Astrocyte (in vitro differentiated cells and primary cell): ENCODE measurements around the gene RBBP7. TPM values are rescaled to one million over a fixed set of nuclear protein-coding genes. Genes with fewer than 3 reads are reported as not detected.

Experiments
- DNase-seq: peaks from one replicate; pipeline ENCODE4 v3.0.0-alpha.2; 2010; ENCODE audit warnings: low read depth
- FAIRE-seq: peaks from 2 replicates; lab custom pipeline; 2011; peaks lifted over from hg19 to GRCh38; lab: Jason Lieb, UNC
- H2AFZ ChIP-seq: 2 replicates; pipeline ENCODE4 v1.6.0; 2012; ENCODE audit warnings: low read depth, low read length, inconsistent platforms
- H3K27ac ChIP-seq: 2 replicates; pipeline ENCODE4 v1.5.1; 2011; ENCODE audit warnings: low read depth, low read length, inconsistent platforms
- H3K27me3 ChIP-seq: 2 replicates; pipeline ENCODE4 v1.6.0; 2011; ENCODE audit warnings: low read length, inconsistent platforms; ENCODE audit not compliant: insufficient read depth
- H3K36me3 ChIP-seq: 2 replicates; pipeline ENCODE4 v1.5.1; 2011; ENCODE audit warnings: low read length, inconsistent platforms; ENCODE audit not compliant: insufficient read depth
- H3K4me1 ChIP-seq: 2 replicates; pipeline ENCODE4 v1.5.1; 2011; ENCODE audit warnings: low read length, inconsistent platforms; ENCODE audit not compliant: insufficient read depth
- H3K4me2 ChIP-seq: 2 replicates; pipeline ENCODE4 v1.6.0; 2012; ENCODE audit warnings: low read length, inconsistent platforms
- H3K4me3 ChIP-seq: 2 replicates; pipeline ENCODE4 v1.5.1; 2011; ENCODE audit warnings: low read depth, mild to moderate bottlenecking, low read length, inconsistent platforms; ENCODE audit not compliant: insufficient read depth
- H3K79me2 ChIP-seq: 2 replicates; pipeline ENCODE4 v1.6.0; 2012; ENCODE audit warnings: mild to moderate bottlenecking, low read length, inconsistent platforms; ENCODE audit not compliant: insufficient read depth
- H3K9ac ChIP-seq: 2 replicates; pipeline ENCODE4 v1.6.0; 2012; ENCODE audit warnings: mild to moderate bottlenecking, low read length, inconsistent platforms
- H3K9me3 ChIP-seq: 2 replicates; pipeline ENCODE4 v1.5.1; 2012; ENCODE audit warnings: low read depth, mild to moderate bottlenecking, low read length, inconsistent platforms; ENCODE audit not compliant: insufficient read depth
- H4K20me1 ChIP-seq: 2 replicates; pipeline ENCODE4 v1.6.0; 2012; ENCODE audit warnings: low read length, inconsistent platforms; ENCODE audit not compliant: insufficient read depth
- H3K27ac Mint-ChIP-seq: one replicate; pipeline ENCODE4 v1.8.0; 2021; ENCODE audit warnings: mild to moderate bottlenecking, mixed read lengths; ENCODE audit not compliant: unreplicated experiment
- H3K27me3 Mint-ChIP-seq: one replicate; pipeline ENCODE4 v1.8.0; 2021; ENCODE audit warnings: low read depth, mixed read lengths; ENCODE audit not compliant: unreplicated experiment
- H3K36me3 Mint-ChIP-seq: one replicate; pipeline ENCODE4 v1.8.0; 2021; ENCODE audit warnings: low read depth, mixed read lengths; ENCODE audit not compliant: unreplicated experiment
- H3K4me1 Mint-ChIP-seq: one replicate; pipeline ENCODE4 v1.8.0; 2021; ENCODE audit warnings: low read depth, mixed read lengths; ENCODE audit not compliant: unreplicated experiment
- H3K4me3 Mint-ChIP-seq: one replicate; pipeline ENCODE4 v1.8.0; 2021; ENCODE audit warnings: mild to moderate bottlenecking, moderate library complexity, mixed read lengths; ENCODE audit not compliant: unreplicated experiment
- H3K9me3 Mint-ChIP-seq: one replicate; pipeline ENCODE4 v1.8.0; 2021; ENCODE audit warnings: mild to moderate bottlenecking, mixed read lengths; ENCODE audit not compliant: unreplicated experiment
- EZH2 ChIP-seq: IDR thresholded peaks from 2 replicates; pipeline ENCODE4 v1.6.1; 2012; ENCODE audit warnings: mild to moderate bottlenecking, low read length, inconsistent platforms; ENCODE audit not compliant: insufficient read depth
- total RNA-seq: library from RNA; stranded (reverse); gene quantifications from 2 replicates; pipeline ENCODE4 v1.2.1, GENCODE V29; 2021
- TF ChIP-seq, protein P1 (sequence below): IDR thresholded peaks from 2 replicates; pipeline ENCODE4 v1.5.1; 2011; ENCODE audit warnings: low read depth, mild to moderate bottlenecking, inconsistent platforms, low read length, moderate library complexity; ENCODE audit not compliant: insufficient read depth

RBBP7 gene
- total RNA-seq, 1 donor from 2014 or later: 86.1 TPM

DNA sequence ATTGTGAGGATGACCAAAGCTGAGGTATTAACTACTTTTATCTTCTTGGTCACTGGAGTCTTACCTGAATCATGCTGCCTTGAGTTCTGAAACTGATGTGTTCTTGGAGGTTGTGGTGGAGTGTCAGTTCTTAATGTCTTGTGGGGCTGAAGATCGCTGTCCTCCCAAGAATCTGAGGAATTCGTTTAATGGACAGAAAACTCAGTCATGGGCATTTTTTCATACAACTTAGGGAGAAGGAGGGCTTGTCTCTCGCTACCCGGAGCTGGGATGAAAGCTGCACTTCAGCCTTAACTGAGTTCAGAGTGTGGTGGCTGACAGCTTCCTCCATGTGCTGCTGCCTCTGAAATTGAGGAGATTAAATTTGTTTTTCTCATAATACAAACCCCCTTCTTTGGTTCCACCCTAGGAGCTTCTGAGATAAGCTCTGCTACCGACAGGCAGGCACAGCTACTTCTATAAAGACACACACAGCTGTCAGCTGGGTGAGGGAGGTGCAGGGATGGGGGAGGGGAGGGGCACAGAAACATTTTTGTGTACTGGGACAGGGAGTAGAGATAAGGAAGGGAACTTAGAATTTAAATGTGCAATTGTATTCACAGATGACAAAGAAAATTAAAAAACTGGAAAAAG lies 30.8 kb downstream of the RBBP7 start:
- peaks cover 4% of the 10 kb centered on the region for H3K36me3 Mint-ChIP-seq
- peak overlapping the region; percentile 96 for H3K27ac Mint-ChIP-seq
- H3K9me3 Mint-ChIP-seq: no peaks in the 10 kb centered on the region
- DNase-seq (peak; percentile 23), FAIRE-seq (no peak)
- Histone ChIP-seq H3K27ac (peak overlapping the region; percentile 92), H3K27me3 (no peaks in the 10 kb centered on the region), H3K4me2 (peak overlapping the region; percentile 68), H3K4me1 (peaks cover 28% of the 10 kb centered on the region), H3K9ac (peak overlapping the region; percentile 71), H3K36me3 (peaks cover 2% of the 10 kb centered on the region), H4K20me1 (no peaks in the 10 kb centered on the region), H3K4me3 (no peak overlapping the region), H3K9me3 (no peaks in the 10 kb centered on the region), H3K79me2 (no peaks in the 10 kb centered on the region), H2AFZ (no peak overlapping the region)
- H3K27me3 Mint-ChIP-seq: no peaks in the 10 kb centered on the region
- H3K4me1 Mint-ChIP-seq: peaks cover 39% of the 10 kb centered on the region
- H3K4me3 Mint-ChIP-seq: no peak overlapping the region
- TF ChIP-seq, protein P1, sequence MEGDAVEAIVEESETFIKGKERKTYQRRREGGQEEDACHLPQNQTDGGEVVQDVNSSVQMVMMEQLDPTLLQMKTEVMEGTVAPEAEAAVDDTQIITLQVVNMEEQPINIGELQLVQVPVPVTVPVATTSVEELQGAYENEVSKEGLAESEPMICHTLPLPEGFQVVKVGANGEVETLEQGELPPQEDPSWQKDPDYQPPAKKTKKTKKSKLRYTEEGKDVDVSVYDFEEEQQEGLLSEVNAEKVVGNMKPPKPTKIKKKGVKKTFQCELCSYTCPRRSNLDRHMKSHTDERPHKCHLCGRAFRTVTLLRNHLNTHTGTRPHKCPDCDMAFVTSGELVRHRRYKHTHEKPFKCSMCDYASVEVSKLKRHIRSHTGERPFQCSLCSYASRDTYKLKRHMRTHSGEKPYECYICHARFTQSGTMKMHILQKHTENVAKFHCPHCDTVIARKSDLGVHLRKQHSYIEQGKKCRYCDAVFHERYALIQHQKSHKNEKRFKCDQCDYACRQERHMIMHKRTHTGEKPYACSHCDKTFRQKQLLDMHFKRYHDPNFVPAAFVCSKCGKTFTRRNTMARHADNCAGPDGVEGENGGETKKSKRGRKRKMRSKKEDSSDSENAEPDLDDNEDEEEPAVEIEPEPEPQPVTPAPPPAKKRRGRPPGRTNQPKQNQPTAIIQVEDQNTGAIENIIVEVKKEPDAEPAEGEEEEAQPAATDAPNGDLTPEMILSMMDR: no peak
- no peak for TF ChIP-seq EZH2

DNA sequence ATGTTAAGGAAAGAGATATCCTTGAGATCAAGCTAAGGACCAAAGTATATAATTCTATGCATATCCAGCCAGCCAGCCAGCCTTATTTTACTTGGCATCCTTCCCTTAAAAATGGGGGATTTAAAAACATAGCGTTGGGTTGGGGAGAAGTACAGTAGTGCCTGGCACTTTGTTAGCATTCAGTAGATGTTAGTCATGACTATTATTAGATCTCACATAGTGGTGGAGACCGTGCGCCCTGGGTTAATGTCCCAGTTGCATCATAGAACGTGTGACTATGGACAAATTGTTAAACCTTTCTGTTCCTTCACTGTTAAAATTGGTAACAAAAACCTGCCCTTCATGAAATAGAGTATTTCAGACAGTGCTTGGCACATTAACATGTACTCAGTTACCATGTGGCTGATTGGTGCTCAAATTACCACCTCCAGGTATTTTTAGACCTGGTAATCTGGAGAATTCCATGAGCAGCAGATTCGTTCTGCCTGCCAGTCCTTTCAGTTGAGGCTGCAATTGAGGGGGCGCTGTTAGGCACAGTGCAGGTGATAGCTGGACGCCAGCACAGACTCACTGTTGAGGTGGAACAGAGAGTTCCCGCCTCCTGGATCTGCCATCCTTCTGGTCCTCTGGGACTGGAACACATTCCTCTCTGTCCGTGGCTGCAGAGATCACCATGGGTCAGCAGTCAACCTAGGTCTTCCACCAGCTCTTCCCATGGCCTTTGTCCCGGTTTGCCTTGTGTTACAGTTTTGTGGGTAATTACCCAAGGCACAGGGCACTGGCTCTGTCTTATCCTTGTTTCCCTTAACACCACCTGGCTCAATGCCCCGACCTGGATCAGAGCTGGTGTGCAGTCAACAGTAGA lies 31.7 kb downstream of the RBBP7 start:
- Histone ChIP-seq H3K9ac (peak overlapping the region; percentile 71), H3K79me2 (no peaks in the 10 kb centered on the region), H3K4me3 (peak overlapping the region; percentile 19), H4K20me1 (no peaks in the 10 kb centered on the region), H3K27me3 (no peaks in the 10 kb centered on the region), H2AFZ (no peak overlapping the region), H3K9me3 (no peaks in the 10 kb centered on the region), H3K4me1 (peaks cover 28% of the 10 kb centered on the region), H3K27ac (peak overlapping the region; percentile 92), H3K4me2 (peak overlapping the region; percentile 68), H3K36me3 (no peaks in the 10 kb centered on the region)
- Mint-ChIP-seq H3K27ac (peak overlapping the region; percentile 96), H3K36me3 (peaks cover 4% of the 10 kb centered on the region), H3K27me3 (no peaks in the 10 kb centered on the region), H3K4me1 (peaks cover 42% of the 10 kb centered on the region), H3K9me3 (no peaks in the 10 kb centered on the region), H3K4me3 (no peak overlapping the region)
- FAIRE-seq: peak; percentile 96
- peak; percentile 82 for DNase-seq
- TF ChIP-seq, protein P1: no peak
- no peak for TF ChIP-seq EZH2
